Tibial nerve (tissue), 4 donors: ENCODE data around the gene ECT2L. TPM values are rescaled to one million over a fixed set of nuclear protein-coding genes. Genes with fewer than 3 reads are reported as not detected.

Experiments used
- DNase-seq, 2 donors: peaks; one replicate each; pipeline ENCODE4 v3.0.0-alpha.2; 2019; ENCODE audit warnings: low spot score in 2 of 2
- H3K27ac ChIP-seq, 4 donors: fragments of 200-600 bp; sonication (generic) in 3 of 4; one replicate each; pipeline ENCODE4 v1.5.1; 2017 to 2019; ENCODE audit warnings: mild to moderate bottlenecking in 1 of 4
- H3K27me3 ChIP-seq, 2 donors: fragments of 200-600 bp; sonication (generic) in 1 of 2; one replicate each; pipeline versions ENCODE4 v1.5.1 to v1.6.0; 2017 to 2019
- H3K36me3 ChIP-seq, 3 donors: fragments of 200-600 bp; sonication (generic); one replicate each; pipeline ENCODE4 v1.5.1; 2018 to 2019
- H3K4me1 ChIP-seq, 4 donors: fragments of 200-600 bp; sonication (generic) in 3 of 4; one replicate each; pipeline ENCODE4 v1.5.1; 2017 to 2019
- H3K4me3 ChIP-seq, 4 donors: fragments of 200-600 bp; sonication (generic) in 3 of 4; one replicate each; pipeline ENCODE4 v1.5.1; 2017 to 2019; ENCODE audit warnings: mild to moderate bottlenecking in 1 of 4, moderate library complexity in 1 of 4
- H3K9me3 ChIP-seq, 4 donors: fragments of 200-600 bp; sonication (generic) in 3 of 4; one replicate each; pipeline ENCODE4 v1.5.1; 2017 to 2019
- EP300 ChIP-seq, 2 donors: sonication (generic); formaldehyde crosslinking; IDR thresholded peaks; one replicate each; pipeline ENCODE4 v1.6.1; 2017; ENCODE audit warnings: antibody characterized with exemption in 2 of 2, mild to moderate bottlenecking in 1 of 2
- POLR2A ChIP-seq, 2 donors: fragments of 450-650 bp; IDR thresholded peaks; one replicate each; pipeline ENCODE4 v1.6.1; 2017; ENCODE audit warnings: antibody characterized with exemption in 2 of 2, mild to moderate bottlenecking in 2 of 2, moderate library complexity in 2 of 2
- WGBS, 2 donors: methylation state at CpG; one replicate each; pipeline ENCODE4 v1.1.5; 2018; 5-methylcytosine and 5-hydroxymethylcytosine counted together
- total RNA-seq, 4 donors: library from RNA; depleted of rRNA; stranded (reverse); fragments of >200 nt; gene quantifications; one replicate each; pipeline ENCODE4 v1.1.0, GENCODE V29; 2016
- TF ChIP-seq, protein P1 (sequence below), 5 experiments: fragments of 200-600 bp in 3 of 5; fragments of 450-650 bp in 2 of 5; sonication (generic) in 3 of 5; IDR thresholded peaks; one replicate each; pipeline ENCODE4 v1.5.1; 2016 to 2019; ENCODE audit warnings: antibody characterized with exemption in 5 of 5, mild to moderate bottlenecking in 3 of 5, moderate library complexity in 2 of 5

The ECT2L gene
- total RNA-seq, 4 donors from 2014 or later, result 0.21 to 1.1 (median 0.30) TPM; not detected in 1

DNA sequence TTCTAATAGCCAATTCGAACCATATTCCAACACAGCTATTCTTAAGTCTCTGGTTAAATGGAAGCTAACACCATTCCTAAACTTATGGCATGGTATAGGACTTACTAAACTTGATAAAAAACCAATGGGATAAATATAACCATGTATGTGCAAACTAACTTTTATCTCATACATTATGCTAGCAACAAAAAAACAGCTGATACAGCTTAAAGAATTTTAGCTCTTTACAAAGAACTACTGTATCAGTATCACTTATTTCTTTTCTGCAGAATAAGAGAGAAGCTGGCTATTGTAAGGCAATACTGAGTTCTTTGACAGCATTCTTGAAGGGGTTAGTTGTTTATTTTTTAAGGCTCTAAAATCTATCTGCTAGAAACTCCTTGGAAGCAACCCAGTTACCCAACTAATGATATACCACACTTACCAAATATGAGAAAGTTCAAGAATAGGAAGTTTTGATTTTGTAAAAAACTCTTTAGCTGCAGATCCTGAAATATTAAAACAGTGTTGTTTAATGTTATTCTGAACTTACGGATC, 147.3 kb downstream of the ECT2L start:
- H3K4me1 ChIP-seq, result peaks cover 0 to 18% (median 0%) of the 10 kb centered on the region in 4 donors
- no peak overlapping the region for H3K4me3 ChIP-seq
- DNase-seq, result no peak
- H3K36me3 ChIP-seq, result peaks cover 0 to 63% (median 0%) of the 10 kb centered on the region in 3 donors
- H3K9me3 ChIP-seq, result no peaks in the 10 kb centered on the region
- 70 to 71% methylated on average over 2 of the region's 2 CpGs for WGBS, 2 donors
- no peaks in the 10 kb centered on the region for H3K27me3 ChIP-seq
- TF ChIP-seq EP300 (IDR thresholded peaks at IDR 0.05), result no peak
- TF ChIP-seq POLR2A (IDR thresholded peaks at IDR 0.05), result no peak
- TF ChIP-seq, protein P1, sequence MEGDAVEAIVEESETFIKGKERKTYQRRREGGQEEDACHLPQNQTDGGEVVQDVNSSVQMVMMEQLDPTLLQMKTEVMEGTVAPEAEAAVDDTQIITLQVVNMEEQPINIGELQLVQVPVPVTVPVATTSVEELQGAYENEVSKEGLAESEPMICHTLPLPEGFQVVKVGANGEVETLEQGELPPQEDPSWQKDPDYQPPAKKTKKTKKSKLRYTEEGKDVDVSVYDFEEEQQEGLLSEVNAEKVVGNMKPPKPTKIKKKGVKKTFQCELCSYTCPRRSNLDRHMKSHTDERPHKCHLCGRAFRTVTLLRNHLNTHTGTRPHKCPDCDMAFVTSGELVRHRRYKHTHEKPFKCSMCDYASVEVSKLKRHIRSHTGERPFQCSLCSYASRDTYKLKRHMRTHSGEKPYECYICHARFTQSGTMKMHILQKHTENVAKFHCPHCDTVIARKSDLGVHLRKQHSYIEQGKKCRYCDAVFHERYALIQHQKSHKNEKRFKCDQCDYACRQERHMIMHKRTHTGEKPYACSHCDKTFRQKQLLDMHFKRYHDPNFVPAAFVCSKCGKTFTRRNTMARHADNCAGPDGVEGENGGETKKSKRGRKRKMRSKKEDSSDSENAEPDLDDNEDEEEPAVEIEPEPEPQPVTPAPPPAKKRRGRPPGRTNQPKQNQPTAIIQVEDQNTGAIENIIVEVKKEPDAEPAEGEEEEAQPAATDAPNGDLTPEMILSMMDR (IDR thresholded peaks at IDR 0.05), result no peak
- no peak overlapping the region for H3K27ac ChIP-seq

DNA sequence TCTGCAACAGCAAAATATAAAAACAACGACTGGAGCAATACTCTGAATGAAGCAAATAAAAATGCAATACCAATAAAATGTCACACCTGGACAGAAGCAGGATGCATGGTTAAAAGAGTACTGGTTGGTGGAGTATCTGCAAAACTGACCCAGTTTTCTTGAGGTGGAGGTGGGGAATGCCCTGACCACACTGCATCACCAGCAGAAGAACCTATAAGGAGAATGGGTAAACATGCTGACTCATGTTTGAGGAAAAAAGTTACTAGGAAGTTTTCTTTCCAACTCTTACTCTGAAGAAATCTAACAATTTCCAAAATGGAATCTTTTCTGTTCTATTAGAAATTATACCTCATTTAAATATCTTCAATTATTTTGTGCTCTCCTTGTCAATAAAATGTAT, 148.5 kb downstream of the ECT2L start:
- TF ChIP-seq, protein P1 (IDR thresholded peaks at IDR 0.05), result no peak
- Histone ChIP-seq H3K36me3 (peaks cover 0 to 58% (median 0%) of the 10 kb centered on the region in 3 donors), H3K4me1 (peaks cover 0 to 28% (median 4%) of the 10 kb centered on the region in 4 donors), H3K27ac (no peak overlapping the region), H3K27me3 (no peaks in the 10 kb centered on the region), H3K4me3 (no peak overlapping the region), H3K9me3 (no peaks in the 10 kb centered on the region)
- DNase-seq, result no peak
- 59 to 67% methylated on average over 1 of the region's 1 CpG for WGBS, 2 donors

DNA sequence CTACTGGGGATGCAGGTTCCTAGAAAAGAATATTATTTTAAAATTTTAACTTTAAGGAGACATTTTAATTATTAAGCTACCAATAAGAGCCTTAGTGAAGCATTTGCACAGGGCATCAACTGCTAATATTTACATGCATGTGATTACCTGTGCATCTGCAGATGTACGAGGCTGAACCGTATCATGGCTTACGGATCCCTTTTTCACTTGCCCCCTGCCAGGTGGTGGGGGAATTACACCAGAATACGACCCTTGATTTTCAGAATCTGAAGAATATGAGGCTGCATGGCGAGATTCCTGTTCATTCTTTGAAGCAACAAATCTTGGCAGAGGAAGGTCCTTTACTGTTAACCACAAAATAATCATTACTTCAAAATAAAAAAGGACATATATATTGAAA, 149.5 kb downstream of the ECT2L start:
- peaks cover 0 to 37% (median 4%) of the 10 kb centered on the region in 4 donors for H3K4me1 ChIP-seq
- no peak overlapping the region for H3K4me3 ChIP-seq
- no peaks in the 10 kb centered on the region for H3K9me3 ChIP-seq
- no peak overlapping the region for H3K27ac ChIP-seq
- H3K27me3 ChIP-seq, result no peaks in the 10 kb centered on the region
- WGBS, 2 donors, result 93 to 94% methylated on average over 5 of the region's 5 CpGs
- TF ChIP-seq, protein P1 (IDR thresholded peaks at IDR 0.05), result no peak
- TF ChIP-seq EP300 (IDR thresholded peaks at IDR 0.05) (no peak), POLR2A (IDR thresholded peaks at IDR 0.05) (no peak)
- peaks cover 0 to 52% (median 0%) of the 10 kb centered on the region in 3 donors for H3K36me3 ChIP-seq
- no peak for DNase-seq

DNA sequence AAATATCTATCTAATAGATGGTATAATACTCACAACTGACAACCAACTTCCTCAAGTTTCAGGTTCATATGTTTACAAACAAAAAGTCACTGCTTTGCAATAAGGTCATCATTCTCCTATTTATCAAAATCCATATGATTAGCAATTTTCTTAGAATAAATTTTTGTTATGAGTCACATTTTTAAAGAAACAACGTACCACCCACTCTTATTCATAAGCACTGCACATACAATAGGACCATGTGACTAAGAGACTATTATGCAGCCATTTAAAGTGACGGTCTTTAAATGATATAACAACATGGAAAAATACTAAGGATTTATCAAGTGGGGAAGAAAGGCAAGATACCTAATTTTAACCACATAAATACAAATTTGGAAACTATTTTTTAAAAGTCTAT, 152.1 kb downstream of the ECT2L start:
- H3K27me3 ChIP-seq, result no peaks in the 10 kb centered on the region
- H3K27ac ChIP-seq, result no peak overlapping the region
- TF ChIP-seq, protein P1 (IDR thresholded peaks at IDR 0.05), result no peak
- TF ChIP-seq EP300 (IDR thresholded peaks at IDR 0.05) (no peak), POLR2A (IDR thresholded peaks at IDR 0.05) (no peak)
- H3K4me1 ChIP-seq, result peaks cover 0 to 37% (median 4%) of the 10 kb centered on the region in 4 donors
- H3K9me3 ChIP-seq, result no peaks in the 10 kb centered on the region
- whole genome bisulfite sequencing, 2 donors, result 59 to 67% methylated on average over 2 of the region's 2 CpGs
- no peak overlapping the region for H3K4me3 ChIP-seq
- no peak for DNase-seq
- H3K36me3 ChIP-seq, result peaks cover 0 to 27% (median 0%) of the 10 kb centered on the region in 3 donors

DNA sequence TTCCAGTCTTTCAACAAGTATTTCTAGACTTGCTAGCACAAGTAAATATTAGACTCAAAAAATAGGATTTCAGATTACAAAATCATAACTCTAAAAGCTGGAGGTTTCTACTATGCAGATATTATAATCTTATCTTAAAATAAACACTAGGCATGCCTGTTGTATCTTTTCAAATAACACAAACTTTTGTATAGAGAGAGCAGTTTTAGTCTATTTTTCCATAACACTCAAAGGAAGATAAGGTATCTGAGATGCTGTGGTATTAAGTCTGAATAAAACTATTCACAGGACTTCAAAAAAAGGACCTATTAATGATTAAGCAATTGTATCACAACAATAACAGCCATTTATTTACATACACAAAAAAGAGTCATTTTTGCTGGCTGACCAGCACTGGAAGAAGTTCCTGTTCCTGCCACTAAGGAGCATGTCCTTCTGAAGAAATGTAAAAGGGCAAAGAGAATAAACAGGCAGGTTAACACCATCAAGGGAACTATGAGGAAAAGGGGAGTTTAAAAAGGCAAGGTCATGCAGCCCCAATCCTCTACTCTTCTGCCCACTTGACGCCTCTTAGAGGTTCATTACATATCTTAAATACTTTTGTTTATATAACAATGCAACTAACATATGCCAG, 152.8 kb downstream of the ECT2L start:
- peaks cover 0 to 37% (median 4%) of the 10 kb centered on the region in 4 donors for H3K4me1 ChIP-seq
- no peak for DNase-seq
- no peak for TF ChIP-seq EP300 (IDR thresholded peaks at IDR 0.05)
- TF ChIP-seq, protein P1 (IDR thresholded peaks at IDR 0.05), result no peak
- TF ChIP-seq POLR2A (IDR thresholded peaks at IDR 0.05), result no peak
- WGBS, 2 donors, result 72 to 79% methylated on average over 1 of the region's 1 CpG
- H3K36me3 ChIP-seq, result peaks cover 0 to 22% (median 0%) of the 10 kb centered on the region in 3 donors
- no peak overlapping the region for H3K4me3 ChIP-seq
- H3K27me3 ChIP-seq, result no peaks in the 10 kb centered on the region
- no peak overlapping the region for H3K27ac ChIP-seq
- H3K9me3 ChIP-seq, result no peaks in the 10 kb centered on the region
